ENCODE measurements around the gene FAM236C.
"Not testable (repeated sequence)": the region's sequence is repeated elsewhere in the genome, so short reads cannot be mapped to it uniquely, and the experiment has no call there.

The FAM236C gene

DNA sequence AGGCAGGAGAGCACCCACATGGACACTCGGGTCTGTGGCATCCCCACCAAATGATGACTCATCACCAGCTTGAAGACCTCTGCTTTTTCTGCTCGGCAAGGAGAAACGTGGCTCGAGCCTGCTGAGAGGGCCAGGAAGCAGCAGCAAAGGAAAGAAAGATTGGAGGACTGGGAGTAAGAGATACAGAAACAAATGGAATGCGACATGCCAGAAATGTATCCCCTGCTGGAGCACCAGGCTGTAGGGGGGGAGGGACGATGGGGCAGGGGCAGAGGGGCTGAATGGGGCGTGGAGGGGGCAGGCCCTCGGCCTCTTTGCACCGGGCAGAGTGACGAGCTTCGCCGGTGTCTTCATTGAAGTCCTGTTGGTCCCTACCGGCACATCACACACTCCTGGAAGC lies at the start of gene FAM236C:
Gene FAM236C (plus strand): TSS at position 301 of the 400 bp plus-strand sequence. CDS start 100 bp downstream, outside the sequence.
- DNase-seq (ENCODE audit: low read depth, low spot score); H3K4me3 ChIP-seq (ENCODE audit: low read depth, low read length); in situ Hi-C loops (cut with HindIII; ENCODE audit: low sequenced_read_pairs): not testable (repeated sequence)

DNA sequence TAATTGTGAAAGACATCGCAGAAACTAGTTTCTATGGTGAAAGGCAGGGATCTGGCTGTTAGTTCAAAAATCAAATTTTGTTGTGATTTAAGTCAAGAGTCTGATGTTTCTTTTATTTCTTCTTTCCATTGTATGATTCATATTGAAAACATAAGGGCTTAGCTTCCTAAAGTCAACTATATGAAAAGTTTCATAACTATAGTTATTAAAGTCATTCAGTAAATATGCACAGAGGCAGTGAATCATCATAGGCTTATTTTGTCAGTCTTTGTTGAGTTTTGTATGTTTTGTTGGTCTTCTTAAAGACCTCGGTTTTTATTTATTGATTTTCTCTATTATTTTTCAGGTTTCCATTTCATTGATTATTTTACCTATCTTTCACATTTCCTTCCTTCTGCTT lies 29.5 kb upstream of the FAM236C start:
- H3K4me3 ChIP-seq (ENCODE audit: low read depth, low read length); in situ Hi-C loops (cut with HindIII; ENCODE audit: low sequenced_read_pairs): not testable (repeated sequence)

GRCh38 chrX:72889740-72890139 lies 22.7 kb upstream of the FAM236C start:
- in situ Hi-C loops (cut with HindIII; ENCODE audit: low sequenced_read_pairs); H3K4me3 ChIP-seq (ENCODE audit: low read depth, low read length); DNase-seq (ENCODE audit: low read depth, low spot score): not testable (repeated sequence)

More for the DNA sequence above, 29.5 kb upstream of the FAM236C start:
- DNase-seq (ENCODE audit: low read depth, low spot score): not testable (repeated sequence)

DNA sequence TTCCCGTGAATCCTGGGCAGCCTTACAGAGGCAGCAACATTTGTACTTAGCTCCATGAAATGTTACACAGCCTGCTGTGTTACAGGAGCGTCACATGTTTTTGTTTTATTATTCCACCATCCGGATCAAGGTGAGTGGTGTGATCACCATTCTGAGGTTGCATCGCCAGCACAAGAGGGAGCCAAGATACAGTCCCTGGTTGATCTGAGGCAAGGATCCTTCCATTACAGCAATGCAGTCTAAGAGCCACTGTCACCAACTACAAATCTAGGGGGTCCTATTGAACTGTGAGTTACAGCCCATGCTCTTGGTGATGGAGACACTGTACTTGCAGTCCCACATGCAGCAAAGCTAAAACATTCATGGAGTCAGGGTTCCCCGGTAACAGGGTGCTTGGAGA lies 3.7 kb downstream of the FAM236C start:
- H3K4me3 ChIP-seq (ENCODE audit: low read depth, low read length); in situ Hi-C loops (cut with HindIII; ENCODE audit: low sequenced_read_pairs); DNase-seq (ENCODE audit: low read depth, low spot score): not testable (repeated sequence)

DNA sequence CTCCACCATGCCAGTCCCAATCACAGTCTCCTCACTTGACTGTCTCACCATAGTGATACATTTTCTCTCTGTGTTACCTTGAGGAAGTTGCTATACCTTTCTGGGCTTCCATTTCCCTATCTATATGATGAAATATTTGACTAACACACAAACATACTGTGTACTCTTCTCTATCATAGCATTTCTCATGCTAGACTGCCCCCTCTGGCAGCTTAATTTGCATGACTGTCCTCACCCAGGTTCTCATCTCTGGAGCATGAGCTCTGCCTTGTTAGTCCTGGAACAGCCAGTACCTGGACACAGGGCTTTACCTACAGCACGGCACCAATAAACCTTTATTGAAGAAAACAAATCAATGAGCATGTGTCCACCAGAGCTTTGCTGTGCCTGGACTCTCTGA lies 19.9 kb downstream of the FAM236C start:
- H3K4me3 ChIP-seq (ENCODE audit: low read depth, low read length); DNase-seq (ENCODE audit: low read depth, low spot score); in situ Hi-C loops (cut with HindIII; ENCODE audit: low sequenced_read_pairs): not testable (repeated sequence)

DNA sequence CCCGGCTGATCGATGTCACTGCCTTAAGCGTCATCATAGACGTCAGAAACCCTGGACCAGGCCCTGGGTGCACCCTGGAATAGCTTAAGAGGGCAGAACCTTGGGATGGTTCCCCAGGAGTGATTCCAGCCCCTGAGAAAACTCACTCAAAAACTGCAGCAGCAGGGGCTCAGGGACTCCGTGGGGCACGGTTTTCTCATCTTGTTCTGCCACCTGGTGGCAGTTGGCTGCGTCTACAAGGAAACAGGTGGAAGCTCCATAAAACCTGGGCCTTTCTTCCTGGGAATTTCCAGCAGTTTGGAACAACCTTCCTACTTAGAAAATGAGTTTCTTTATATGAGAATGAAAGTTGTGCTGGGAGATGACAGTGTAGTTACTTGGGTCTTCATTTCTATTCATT lies 24.0 kb downstream of the FAM236C start:
- DNase-seq (ENCODE audit: low read depth, low spot score); H3K4me3 ChIP-seq (ENCODE audit: low read depth, low read length); in situ Hi-C loops (cut with HindIII; ENCODE audit: low sequenced_read_pairs): not testable (repeated sequence)

DNA sequence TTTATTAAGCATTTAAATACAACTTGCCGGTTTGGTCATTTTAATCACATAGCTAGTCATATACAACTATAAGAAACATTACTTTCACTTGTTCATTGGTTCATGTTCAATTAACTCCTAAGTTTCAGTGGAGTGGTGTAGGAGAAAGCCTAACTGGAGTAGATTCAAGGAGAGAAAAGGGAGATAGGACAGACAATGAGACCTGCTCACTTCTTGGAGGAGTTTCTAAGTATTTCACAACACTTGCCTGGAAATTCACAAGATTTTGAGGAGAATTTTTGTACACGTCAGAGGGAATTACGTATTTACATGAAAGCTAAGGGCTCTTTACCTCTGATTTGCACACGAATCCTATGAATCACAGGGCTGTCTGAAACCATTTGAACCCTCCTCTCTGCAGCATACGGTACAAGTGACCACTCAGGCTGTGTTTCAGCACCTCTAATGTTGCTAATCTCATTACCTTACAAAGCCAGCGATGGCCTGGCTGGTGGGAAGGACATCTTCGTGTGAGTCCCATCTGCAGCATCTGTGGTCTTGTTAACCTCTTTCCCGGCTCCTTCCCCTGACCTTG lies 24.6 kb downstream of the FAM236C start:
- DNase-seq (ENCODE audit: low read depth, low spot score); in situ Hi-C loops (cut with HindIII; ENCODE audit: low sequenced_read_pairs); H3K4me3 ChIP-seq (ENCODE audit: low read depth, low read length): not testable (repeated sequence)

DNA sequence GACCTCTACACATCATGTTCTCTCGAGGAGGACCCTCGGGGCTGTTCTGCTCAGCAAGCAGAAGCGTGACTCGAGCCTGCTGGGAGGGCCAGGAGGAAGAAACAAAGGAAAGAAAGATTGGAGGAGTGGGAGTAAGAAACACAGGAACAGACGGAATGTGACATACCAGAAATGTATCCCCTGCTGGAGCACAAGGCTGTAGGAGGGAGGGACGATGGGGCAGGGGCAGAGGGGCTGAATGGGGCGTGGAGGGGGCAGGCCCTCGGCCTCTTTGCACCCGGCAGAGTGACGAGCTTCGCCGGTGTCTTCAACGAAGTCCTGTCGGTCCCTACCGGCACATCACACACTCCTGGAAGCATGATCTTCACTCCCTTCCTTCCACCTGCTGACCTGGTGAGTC lies 25.5 kb downstream of the FAM236C start, which contains the start of gene FAM236A:
Gene FAM236A (plus strand): TSS at position 301 of the 400 bp plus-strand sequence. CDS start 57 bp downstream, at position 358.
- H3K4me3 ChIP-seq (ENCODE audit: low read depth, low read length); DNase-seq (ENCODE audit: low read depth, low spot score); in situ Hi-C loops (cut with HindIII; ENCODE audit: low sequenced_read_pairs): not testable (repeated sequence)

- in situ Hi-C loops (cut with HindIII; ENCODE audit: low sequenced_read_pairs); H3K4me3 ChIP-seq (ENCODE audit: low read depth, low read length); DNase-seq (ENCODE audit: low read depth, low spot score): not testable (repeated sequence)
These were observed 29.9 kb downstream of the FAM236C start for GRCh38 chrX:72942272-72942671.

DNA sequence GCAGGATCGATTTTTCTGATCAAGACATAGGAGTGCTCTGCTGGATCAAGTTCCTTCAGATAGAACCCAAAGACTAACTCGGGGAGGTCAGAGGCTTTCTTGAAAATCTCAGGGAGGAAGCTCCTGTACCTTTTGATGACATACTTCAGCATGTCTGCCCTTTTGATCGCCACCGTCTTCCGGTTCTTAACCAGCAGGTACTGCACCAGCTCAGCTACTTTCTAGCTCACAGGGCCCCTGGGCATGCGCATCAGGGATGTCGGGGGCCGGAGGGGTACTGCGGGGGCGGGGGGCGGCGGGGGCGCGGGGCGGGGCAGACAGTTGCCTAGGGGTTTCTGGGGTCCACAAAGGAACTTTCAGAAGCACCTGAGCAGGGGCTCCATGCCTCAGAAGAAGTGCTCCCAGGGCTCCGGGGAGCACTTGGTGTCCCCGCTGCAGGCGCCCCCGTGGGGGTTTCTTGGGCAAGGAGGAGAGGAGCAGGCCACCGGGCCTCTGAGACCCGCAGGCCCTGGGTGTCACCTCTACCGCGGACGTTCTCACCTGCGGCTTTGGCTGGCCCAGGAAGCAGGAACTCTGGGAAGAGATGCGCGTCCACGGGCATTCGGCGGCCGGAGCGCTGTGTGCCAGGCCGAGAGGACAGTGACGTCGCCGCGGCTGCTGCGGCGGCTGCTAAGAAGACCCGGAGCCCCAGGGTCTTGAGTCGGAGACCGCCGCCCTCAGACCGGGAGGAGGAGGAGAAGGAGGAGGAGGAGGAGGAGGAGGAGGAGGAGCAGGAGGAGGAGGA lies 30.8 kb downstream of the FAM236C start:
- DNase-seq (ENCODE audit: low read depth, low spot score); H3K4me3 ChIP-seq (ENCODE audit: low read depth, low read length); in situ Hi-C loops (cut with HindIII; ENCODE audit: low sequenced_read_pairs): not testable (repeated sequence)

DNA sequence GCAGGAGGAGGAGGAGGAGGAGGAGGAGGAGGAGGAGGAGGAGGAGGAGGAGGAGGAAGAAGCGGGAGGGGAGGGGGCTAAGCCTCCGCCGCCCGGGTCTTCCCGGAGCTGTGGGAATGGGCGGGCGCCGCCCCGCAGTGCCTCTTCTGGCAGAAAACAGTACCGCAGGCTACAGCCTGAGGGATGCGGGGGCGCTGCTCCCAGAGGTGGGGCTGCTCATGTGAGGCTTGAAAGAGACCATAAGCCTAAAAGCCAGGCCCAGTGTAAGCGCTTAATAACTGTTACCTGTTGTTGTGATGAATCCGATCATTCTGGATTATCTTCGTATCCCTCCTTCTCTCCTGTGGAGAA lies 31.4 kb downstream of the FAM236C start, which contains the start of gene DMRTC1:
Gene DMRTC1 (minus strand): TSS at position 19 of the 351 bp plus-strand sequence. CDS start 68,143 bp downstream, outside the sequence.
- DNase-seq (ENCODE audit: low read depth, low spot score); in situ Hi-C loops (cut with HindIII; ENCODE audit: low sequenced_read_pairs); H3K4me3 ChIP-seq (ENCODE audit: low read depth, low read length): not testable (repeated sequence)

DNA sequence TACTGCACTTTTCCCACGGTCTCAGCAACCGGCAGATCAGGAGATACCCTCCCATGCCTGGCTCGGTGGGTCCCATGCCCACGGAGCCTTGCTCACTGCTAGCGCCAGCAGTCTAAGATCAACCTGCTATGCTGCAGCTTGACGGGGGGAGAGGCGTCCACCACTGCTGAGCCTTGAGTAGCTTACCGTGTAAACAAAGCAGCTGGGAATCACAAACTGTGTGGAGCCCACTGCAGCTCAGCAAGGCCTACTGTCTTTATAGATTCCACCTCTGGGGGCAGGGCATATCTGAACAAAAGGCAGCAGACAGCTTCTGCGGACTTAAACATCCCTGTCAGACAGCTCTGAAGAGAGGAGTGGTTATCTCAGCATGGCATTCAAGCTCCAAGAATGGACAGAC lies 47.6 kb downstream of the FAM236C start:
- DNase-seq (ENCODE audit: low read depth, low spot score); H3K4me3 ChIP-seq (ENCODE audit: low read depth, low read length); in situ Hi-C loops (cut with HindIII; ENCODE audit: low sequenced_read_pairs): not testable (repeated sequence)
